Measurements from ENCODE around the gene NRG3.
A peak's percentile ranks its signal among the peaks of the same experiment; 100 is the strongest.
"Not testable (repeated sequence)": the region's sequence is repeated elsewhere in the genome, so short reads cannot be mapped to it uniquely, and the experiment has no call there.

The NRG3 gene

DNA sequence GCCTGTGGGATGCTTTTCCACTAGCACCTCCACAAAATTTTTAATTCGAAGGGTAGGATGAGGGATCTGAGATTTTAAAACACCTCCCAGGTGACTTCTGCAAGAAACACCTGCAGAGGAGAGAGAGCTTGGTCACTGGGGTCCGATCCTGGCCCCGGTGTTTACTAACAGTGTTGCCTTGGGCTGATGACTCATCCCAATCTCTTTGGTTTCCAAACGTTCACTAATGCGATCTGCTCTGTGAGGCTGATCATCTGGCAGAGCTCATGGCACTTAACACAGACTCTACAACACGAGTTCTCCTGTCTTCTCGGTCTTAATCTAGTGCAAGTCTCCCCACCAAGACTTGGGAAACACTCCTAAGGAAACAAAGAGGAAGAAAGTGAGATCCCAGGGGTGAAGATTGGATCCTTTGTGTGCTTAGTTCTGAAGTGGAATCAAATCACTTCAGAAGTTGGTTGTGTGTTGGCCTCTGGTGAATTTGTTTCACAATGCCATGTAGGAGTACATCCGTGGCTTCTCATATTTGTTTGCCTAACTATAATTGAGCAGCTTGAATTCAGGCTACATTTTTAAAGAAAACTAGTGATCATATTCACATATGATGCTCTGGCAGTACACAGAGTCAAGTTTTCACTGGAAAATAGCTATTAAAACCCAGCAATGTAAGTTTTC, 407.9 kb downstream of the NRG3 start:
- no peak for DNase-seq (ENCODE audit: low spot score)

DNA sequence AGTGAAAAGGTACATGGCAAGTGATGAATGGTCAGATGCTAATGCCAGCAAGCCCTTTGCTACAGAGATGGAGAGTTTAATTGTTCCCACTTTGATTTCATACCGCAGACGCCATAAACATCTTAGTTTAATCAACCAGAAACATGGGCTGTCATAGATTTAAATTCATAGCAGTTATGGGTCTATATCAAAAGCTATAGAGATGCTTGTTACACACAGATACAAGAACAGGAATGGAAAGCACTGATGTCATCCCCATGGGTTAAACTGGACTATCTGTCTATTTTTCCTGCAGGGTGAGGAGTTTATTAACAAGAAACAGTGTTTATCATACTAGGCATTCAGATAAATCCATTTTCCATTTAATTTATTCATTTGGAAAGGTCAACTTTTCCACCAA, 409.2 kb downstream of the NRG3 start:
- no peak for DNase-seq (ENCODE audit: low spot score)

DNA sequence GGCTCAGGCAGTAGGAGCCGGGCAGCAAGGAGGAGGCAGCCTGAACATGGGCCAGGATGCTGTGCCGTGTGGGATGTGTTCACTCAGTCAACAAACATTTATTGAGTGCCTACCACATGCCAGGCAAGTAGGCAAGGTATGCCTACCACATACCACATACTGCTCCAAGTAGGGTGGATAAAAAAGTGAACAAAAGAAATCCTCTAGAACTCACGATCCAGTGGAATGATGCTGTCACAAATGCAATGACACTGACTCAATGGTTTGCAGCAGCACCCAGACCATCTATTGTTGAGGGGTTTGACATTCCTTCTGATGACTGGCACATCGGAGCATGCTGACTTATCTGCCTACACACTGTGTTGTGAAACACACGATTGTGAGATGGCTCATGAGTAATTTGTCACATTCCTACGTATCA, 413.5 kb downstream of the NRG3 start:
- peak; percentile 8 for DNase-seq (ENCODE audit: low spot score)

DNA sequence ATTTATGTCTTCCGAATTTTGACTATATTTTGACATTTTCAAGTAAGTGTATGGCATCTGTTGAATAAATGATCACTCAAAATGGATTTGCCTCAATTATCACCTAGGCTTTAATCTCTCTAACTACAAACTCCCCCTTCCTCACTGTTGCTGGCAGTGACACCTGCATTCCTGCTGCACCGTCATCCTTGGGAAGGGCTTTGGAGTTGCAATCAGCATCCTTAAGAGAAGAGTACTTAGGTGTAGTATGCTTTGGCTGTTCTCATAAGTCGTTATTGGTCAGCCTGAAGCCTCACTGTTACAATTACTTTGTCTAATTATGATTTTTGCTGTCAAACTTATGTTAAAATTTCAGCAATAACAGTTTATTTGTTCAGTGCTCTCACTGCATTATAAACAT, 415.0 kb downstream of the NRG3 start:
- DNase-seq (ENCODE audit: low spot score) = no peak

DNA sequence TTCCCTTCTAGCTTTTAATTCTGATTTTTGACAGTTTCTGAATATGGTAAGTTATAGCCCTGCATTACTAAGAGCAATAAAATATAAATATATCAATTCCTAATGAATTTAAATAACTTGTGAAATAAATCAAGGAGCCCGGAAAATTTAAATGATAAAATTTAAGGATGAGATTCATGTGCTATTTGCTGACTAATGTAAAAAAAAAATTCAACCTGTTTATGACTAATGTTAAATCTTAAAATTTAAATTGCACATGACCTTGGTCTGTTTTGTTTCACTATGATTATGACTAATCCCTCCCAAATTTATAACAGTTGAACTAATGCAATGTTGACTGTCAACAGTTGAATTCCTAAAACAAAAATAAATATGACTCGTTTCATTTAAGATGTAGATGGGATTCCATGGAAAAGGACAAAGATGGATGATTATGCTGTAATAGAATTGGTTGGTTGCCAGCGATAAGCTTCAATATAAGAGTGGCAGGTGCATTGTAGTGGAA, 419.9 kb downstream of the NRG3 start:
- DNase-seq (ENCODE audit: low spot score) = no peak

DNA sequence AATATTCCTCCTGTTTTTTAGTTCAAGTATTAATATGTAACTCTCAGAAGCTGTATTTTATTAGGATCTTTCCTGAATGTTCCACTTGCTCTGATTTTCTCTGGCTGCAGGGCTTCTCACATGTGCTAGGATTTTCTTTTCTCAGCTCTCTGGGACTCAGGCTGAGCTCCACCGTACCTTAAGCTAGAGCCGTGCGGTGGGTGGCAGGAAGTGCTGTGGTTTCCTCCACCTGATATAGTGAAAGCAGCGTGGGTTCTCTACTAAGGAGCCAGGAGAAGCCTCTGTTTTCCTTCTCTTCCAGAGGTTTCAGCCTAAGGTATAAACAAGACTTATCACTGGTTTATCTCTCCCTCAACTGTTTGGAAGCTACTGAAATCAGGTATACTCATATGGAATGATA, 433.6 kb downstream of the NRG3 start:
- DNase-seq (ENCODE audit: low spot score) = no peak

DNA sequence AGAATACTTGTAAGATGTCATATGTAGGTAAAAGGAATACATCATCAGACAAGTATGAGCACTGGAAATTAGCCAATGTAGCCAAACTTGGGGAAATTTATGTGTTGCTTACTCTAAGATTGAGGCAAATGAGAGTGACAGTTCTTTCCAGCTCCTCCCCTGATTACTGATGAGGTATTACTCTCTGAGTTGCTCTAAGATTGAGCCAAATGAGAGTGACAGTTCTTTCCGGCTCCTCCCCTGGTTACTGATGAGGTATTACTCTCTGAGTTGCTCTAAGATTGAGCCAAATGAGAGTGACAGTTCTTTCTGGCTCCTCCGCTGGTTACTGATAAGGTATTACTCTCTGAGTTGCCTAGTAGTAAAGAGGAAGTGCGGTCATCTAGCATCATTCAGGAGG, 435.8 kb downstream of the NRG3 start:
- DNase-seq (ENCODE audit: low spot score) = no peak

DNA sequence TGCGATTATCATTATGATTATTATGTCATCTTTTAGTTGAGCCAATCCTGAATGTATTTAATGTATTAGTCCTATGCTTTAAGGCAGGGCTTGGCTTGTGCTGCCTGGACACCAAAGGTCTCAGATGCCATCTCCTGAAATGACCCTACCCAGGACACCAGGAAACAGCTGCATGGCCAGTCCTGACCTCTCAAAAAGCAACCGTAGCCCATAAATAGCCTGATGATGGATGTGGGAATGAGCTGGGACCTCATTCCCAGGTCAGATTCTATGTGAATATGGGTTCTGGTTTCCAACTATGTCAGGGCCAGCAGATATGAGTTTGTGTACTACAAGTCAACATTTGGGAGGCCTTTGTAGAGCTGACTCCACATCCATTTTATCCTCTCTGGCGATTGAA, 438.4 kb downstream of the NRG3 start:
- DNase-seq (ENCODE audit: low spot score) = no peak

DNA sequence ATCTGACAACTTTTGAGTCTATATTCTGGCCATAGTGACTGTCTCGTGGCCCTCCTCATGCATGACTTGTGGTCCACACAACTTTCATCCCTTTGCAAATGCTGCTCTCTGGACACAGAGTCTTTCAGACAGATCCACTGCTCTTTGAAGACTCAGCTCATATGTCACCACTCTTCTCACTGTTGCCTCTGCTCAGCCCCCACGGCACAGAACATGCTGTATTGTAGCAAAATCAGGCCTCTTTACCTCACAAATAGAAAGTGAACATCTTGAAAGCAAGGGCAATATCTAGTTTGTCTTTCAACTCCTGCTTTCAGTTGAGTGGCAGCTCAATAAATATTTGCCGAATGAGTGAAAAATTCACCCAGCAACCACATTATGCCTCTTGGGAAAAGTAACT, 443.5 kb downstream of the NRG3 start:
- no peak for DNase-seq (ENCODE audit: low spot score)

DNA sequence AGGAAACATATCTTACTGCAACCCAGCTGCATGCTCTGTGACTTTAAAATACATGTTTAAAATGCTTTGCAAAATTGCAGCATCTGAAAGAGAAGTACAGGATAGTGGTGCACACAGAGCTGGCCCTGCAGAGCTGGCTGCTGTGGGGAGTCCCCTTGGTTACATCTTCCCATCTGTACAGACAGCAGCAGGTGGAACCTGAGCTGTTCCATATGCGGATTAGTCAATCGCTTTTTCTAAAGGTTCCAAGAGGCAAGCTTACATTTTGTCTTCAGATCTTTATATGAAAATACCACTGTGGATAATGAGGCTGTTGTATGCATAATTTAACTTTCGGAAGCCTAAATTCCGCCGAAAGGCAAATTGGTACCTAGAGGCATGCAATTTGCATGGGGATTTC, 444.1 kb downstream of the NRG3 start:
- no peak for DNase-seq (ENCODE audit: low spot score)

DNA sequence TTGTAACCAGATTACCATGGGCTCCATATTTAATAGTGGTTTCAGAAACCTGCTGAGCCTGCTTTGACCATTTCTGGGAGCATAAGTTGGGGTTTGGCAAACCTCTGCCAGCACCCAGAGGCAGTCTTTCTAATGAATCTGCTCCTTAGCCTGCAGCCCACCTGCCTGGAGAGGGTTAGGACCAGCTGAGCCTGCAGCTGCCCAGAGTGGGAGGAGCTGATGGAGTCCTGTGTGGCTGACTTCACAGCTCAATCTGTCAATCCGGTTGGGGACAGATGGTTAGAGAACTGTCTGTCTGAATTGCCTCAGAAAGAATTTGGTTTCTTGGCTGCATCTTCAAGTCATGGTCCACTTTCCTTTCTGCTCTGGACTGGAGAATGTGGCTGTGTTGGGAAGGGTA, 444.6 kb downstream of the NRG3 start:
- no peak for DNase-seq (ENCODE audit: low spot score)

DNA sequence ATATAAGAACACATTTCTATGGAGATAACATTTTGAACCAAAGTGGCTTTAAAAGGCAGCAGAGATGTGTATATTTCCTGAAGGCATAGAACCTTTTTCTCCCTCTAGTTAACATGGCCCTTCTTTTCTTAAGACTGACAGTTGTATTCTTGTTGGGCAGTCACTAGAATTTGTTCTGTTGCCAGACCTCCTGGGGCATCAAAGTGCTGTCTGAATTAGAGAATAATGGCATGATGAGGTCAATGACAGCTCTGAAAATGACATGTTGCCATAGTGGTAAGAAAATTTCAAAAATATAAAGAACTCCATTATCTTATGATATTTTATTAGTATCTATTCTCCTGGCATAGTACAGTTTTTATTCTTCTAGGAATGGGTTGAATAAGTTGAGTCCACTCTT, 446.7 kb downstream of the NRG3 start:
- no peak for DNase-seq (ENCODE audit: low spot score)

DNA sequence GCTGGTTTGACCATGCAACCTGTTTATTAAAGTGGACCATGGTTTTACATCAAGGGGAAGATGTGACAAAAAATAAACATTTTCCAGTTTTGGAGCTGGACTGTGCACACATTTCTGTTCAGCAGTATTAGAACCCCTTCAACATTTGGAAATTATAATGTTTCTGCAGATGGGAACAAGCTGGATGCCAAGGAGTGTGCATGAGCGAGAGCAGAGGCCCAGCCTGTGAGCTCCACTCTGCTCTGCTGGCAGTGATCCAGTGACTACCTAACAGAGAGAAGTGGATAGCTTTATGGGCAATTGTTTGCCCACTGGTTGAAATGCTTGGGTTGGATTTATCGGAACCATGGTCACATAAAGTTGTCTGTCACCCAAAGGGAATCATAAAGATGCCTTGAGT, 456.7 kb downstream of the NRG3 start:
- DNase-seq (ENCODE audit: low spot score) = no peak

DNA sequence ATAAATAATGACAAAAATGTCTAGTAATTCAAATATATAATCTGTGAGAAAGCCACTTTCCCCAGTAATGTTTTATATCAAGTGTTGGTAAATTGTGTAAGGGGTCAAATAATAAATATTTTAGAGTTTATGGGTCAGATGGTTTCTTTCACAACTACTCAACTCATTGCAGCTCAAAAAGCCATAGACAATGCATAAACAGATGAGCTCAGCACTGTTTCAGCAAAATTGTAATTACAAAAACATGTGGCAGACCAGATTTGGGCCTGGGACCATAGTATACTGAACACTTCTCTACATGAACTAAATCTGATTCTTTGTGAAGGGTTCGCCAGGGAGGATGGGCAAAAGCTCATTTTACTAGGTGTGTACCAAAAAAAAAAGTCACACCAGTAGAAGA, 460.8 kb downstream of the NRG3 start:
- DNase-seq (ENCODE audit: low spot score) = no peak

DNA sequence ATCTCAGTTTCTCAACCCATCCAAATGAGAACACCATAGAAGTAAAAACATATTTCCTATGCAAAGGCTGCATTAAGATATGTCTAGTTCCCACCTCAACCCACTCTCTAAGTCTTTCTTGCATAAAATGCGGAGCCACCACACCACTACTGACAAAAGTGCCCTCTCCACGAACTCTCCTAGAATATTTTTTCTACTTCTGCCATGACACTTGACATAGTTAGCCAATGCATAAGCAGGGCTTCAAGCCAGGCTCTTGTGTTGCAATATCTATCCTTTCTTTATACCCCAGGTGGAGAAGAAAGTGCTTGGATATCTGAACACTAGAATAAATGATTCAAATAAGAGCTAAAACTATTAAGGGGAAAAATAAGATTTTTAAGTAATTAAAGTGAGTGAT, 465.2 kb downstream of the NRG3 start:
- no peak for DNase-seq (ENCODE audit: low spot score)

DNA sequence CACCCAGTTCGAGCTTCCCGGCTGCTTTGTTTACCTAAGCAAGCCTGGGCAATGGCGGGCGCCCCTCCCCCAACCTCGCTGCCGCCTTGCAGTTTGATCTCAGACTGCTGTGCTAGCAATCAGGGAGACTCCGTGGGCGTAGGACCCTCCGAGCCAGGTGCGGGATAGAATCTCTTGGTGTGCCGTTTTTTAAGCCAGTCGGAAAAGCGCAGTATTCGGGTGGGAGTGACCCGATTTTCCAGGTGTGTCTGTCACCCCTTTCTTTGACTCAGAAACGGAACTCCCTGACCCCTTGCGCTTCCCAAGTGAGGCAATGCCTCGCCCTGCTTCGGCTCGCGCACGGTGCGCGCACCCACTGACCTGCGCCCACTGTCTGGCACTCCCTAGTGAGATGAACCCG, 474.6 kb downstream of the NRG3 start:
- not testable (repeated sequence) for DNase-seq (ENCODE audit: low spot score)

DNA sequence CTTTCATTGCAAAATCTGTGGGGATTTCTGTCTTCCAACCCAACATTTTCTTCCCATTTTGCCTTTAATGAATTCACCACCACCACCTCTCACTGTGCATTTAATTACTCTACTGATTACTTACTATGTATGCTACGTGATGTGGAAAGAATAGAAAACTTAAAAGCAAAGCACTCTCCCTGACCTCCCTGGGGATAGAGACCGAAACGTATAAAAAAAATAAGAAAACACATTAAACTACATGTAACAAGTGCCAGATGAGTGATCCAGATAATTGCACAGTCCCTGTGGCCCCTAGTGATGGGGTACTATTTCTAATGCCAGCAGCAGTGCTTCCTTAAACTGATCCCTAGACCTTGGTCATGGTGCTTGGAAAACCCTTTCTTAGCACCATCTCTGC, 478.4 kb downstream of the NRG3 start:
- no peak for DNase-seq (ENCODE audit: low spot score)

DNA sequence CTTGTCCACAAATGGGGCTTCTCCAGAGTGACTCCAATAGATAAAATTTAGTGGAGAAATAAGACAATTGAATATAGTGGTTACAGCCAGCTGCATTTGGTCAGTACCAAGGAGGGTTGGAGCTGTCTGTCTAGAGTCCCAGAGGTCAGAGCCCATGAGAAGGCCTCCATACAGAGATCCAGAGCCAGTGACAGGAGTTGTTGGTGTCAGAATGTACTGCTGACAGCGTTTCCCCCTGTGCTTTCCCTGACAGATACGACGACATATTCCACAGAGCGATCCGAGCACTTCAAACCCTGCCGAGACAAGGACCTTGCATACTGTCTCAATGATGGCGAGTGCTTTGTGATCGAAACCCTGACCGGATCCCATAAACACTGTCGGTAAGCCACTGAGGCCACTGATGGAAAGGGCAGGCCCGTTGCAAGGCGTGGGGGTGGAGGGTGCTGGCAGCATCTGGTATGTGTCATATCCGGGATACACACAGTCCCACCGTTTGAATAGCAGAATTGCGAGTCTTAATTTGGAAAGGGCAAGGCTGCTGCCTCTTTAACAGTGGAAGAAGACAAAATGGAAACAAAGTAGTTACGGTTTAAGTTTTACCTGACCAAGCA, 483.6 kb downstream of the NRG3 start:
- DNase-seq (ENCODE audit: low spot score) = peak; percentile 11

DNA sequence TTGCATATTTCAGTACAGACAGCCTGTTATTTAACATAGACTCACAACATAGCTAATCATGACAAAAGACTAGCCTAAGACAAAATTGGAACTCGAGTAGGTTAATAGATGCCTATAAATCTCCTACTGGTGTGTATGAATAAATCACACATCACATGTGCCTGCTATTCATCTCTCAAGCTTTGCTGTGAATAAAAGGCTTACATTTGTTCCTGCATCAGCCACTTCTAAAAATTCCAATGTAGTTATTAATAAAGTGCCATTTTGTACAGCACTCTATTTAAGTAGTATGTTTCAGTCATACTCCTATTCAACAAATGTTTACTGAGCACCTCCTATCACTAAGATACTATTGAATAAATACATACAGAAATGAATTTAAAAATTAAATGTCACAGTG, 486.3 kb downstream of the NRG3 start:
- DNase-seq (ENCODE audit: low spot score) = no peak

DNA sequence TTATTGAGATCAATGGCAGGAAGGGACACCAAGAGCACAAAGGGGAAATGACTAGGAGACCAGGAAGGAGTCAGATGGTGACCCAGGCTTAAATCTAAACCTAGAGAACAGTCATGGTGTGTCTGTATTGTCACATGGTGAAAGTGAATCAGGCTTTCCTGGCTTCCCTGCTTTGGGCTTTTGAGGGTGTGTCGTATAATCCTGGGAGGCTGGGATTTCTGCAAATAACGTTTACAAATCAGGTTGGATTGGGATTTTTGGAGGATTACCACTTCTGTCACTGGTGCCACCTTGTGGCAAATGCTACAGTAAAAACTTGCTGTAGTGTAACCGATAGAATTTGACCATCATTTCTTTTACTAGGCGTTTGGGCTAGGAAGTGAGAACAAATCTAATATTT, 502.6 kb downstream of the NRG3 start:
- DNase-seq (ENCODE audit: low spot score) = no peak

DNA sequence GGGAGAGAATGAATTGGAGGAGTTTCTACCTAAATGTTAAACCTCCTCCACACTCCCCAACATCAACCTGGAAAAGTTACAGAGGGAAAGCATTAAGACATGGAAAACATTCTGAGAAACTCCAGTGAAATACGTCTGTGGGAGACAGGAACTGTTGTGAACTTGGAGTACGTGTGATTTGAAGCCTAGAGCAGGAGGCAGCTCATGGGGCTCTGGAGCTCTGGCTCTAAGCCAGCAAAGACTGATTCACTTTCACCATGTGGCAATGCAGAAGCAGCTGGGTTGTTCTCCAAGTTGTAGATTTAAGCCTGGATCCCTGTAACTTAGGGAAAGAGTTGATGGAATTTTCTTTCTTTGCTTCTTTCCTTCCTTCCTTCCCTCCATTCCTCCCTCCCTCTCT, 503.2 kb downstream of the NRG3 start:
- DNase-seq (ENCODE audit: low spot score) = no peak

DNA sequence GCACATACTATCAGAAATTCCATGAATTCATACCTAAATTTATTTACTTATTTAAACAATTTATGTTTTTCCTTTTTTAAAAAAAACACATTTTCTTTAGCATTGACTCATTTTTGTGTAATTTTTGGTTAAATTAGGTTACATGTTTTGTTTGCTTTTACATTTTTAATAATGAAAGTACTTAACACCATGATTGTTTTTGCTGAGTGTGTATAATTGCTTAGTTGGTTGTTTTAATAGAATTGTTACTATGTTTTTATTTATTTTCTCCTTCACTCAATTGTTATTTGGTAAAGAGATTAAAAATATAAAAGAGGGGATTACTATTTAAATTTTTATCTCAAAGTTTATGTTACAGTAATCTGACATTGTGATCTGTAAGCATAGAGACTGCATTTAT, 508.4 kb downstream of the NRG3 start:
- DNase-seq (ENCODE audit: low spot score) = no peak

DNA sequence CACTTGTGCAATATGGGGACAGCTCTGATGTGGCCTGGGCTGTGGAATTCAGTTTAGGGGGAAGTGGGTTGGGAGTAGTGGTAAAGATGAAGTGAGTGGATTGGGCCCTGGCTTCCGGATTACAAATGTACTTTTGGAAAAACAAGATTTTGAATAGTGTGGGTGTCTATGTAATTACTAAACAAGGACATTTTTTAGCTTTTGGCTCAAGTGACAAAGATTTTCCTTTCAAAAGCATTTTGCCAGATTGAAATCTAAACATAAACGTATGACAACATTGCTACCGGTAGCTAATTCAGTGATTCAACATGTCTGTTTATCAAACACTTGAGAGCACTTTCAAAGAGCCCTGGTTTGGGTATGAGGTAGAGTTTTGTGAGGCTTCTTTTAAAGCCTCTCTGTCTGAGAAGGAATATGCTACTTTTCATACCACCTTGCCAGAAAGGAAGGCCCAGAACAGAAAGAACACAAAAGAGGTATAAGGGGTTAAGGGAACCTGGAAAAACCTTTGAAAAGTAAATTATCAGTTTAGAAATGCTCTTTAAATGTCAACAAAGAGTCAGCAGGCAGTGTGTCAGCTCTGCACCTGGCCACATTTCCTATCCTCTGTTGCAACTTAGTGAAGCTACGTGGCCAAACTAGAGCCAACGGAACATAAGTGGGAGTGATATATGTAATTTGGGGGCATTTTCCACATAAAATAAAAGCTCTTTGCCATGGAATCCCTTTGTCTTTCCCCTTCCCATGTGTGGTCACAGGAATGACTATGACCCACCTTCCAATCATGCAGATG, 516.1 kb downstream of the NRG3 start:
- DNase-seq (ENCODE audit: low spot score) = no peak

Measured in SW480 (cell line).